CD4-positive, alpha-beta T cell treated with Interleukin-2 at 100 ng/mL for 4 hours (primary cell): Measurements from ENCODE around the gene UPF3A.
"Not testable (repeated sequence)": the region's sequence is repeated elsewhere in the genome, so short reads cannot be mapped to it uniquely, and the experiment has no call there.

Experiments used
- DNase-seq: peaks from one replicate; pipeline ENCODE4 v3.0.0-alpha.2; 2020; ENCODE audit warnings: low spot score

UPF3A gene

GRCh38 chr13:114281351-114282040 lies at the start of gene UPF3A:
TSS of gene UPF3A (plus strand) at chr13:114281601. CDS start at chr13:114281640, 39 bp downstream.
- peak; percentile 84 for DNase-seq

GRCh38 chr13:114231886-114232285 lies 49.5 kb upstream of the UPF3A start:
- DNase-seq: no peak

- no peak for DNase-seq
These were observed 47.1 kb upstream of the UPF3A start for GRCh38 chr13:114234266-114234644.

- peak; percentile 83 for DNase-seq
These were observed 46.6 kb upstream of the UPF3A start, which contains the start of gene CDC16 for GRCh38 chr13:114234645-114235421. TSS of gene CDC16 (plus strand) at chr13:114234897. CDS start at chr13:114235085, 188 bp downstream.

GRCh38 chr13:114235697-114236096 lies 45.7 kb upstream of the UPF3A start:
- DNase-seq: no peak

- no peak for DNase-seq
These were observed 45.2 kb upstream of the UPF3A start for GRCh38 chr13:114236227-114236626.

- no peak for DNase-seq
These were observed 43.8 kb upstream of the UPF3A start for GRCh38 chr13:114237415-114238112.

- no peak for DNase-seq
These were observed 39.5 kb upstream of the UPF3A start for GRCh38 chr13:114241918-114242317.

GRCh38 chr13:114243971-114244370 lies 37.4 kb upstream of the UPF3A start:
- no peak for DNase-seq

GRCh38 chr13:114244637-114245036 lies 36.8 kb upstream of the UPF3A start:
- no peak for DNase-seq

- DNase-seq: no peak
These were observed 33.4 kb upstream of the UPF3A start for GRCh38 chr13:114248011-114248410.

- DNase-seq: no peak
These were observed 32.3 kb upstream of the UPF3A start for GRCh38 chr13:114249077-114249476.

- not testable (repeated sequence) for DNase-seq
These were observed 29.6 kb upstream of the UPF3A start for GRCh38 chr13:114251639-114252440.

GRCh38 chr13:114256547-114256946 lies 24.9 kb upstream of the UPF3A start:
- DNase-seq: no peak

GRCh38 chr13:114257014-114257413 lies 24.4 kb upstream of the UPF3A start:
- DNase-seq: no peak

- no peak for DNase-seq
These were observed 22.8 kb upstream of the UPF3A start for GRCh38 chr13:114258589-114258988.

- no peak for DNase-seq
These were observed 22.0 kb upstream of the UPF3A start for GRCh38 chr13:114259374-114259773.

- DNase-seq: no peak
These were observed 21.4 kb upstream of the UPF3A start for GRCh38 chr13:114259974-114260373.

GRCh38 chr13:114260814-114261213 lies 20.6 kb upstream of the UPF3A start:
- no peak for DNase-seq

- no peak for DNase-seq
These were observed 20.0 kb upstream of the UPF3A start for GRCh38 chr13:114261328-114261965.

- DNase-seq: peak; percentile 34
These were observed 17.8 kb upstream of the UPF3A start for GRCh38 chr13:114263578-114263977.
